ENCODE data around the gene ITGA2.
"Not testable (repeated sequence)": the region's sequence is repeated elsewhere in the genome, so short reads cannot be mapped to it uniquely, and the experiment has no call there.

ITGA2 gene

DNA sequence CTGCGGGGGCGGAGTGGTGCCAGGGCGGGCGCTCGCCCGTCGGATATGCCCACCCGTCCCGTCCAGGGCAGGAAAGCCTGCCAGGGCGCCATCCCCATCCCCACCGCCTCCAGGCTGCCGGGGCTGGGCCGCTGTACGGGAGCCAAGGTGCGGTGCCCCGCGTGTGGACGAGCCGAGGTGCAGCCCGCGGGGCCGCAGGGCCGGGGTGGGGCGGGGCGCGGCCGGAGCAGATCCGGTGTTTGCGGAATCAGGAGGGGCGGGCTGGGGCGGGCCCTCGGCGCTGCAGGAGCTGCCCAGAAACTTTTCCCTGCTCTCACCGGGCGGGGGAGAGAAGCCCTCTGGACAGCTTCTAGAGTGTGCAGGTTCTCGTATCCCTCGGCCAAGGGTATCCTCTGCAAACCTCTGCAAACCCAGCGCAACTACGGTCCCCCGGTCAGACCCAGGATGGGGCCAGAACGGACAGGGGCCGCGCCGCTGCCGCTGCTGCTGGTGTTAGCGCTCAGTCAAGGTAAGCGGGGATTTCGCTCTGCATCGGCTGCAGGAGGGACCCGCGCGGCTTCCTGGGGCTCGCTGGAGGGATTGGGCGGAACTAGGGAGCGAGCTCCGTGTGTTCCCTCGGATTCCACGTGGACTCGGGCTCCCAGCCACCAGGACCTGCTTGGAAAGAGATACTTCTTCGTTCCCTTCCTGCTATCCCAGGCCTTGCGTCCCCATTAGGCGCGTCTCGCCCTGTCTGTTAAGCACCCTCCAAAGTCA, at the start of gene ITGA2:
Gene ITGA2, plus strand, starts transcription at position 328 of the 756 bp plus-strand sequence. Its CDS starts 117 bp downstream, at position 445.
- DNase-seq (ENCODE audit: low read depth in 2 of 2), result peak; percentile 8 to 23

GRCh38 chr5:52943285-52943684, 45.9 kb upstream of the ITGA2 start:
- DNase-seq (ENCODE audit: low read depth in 2 of 2), result no peak

DNA sequence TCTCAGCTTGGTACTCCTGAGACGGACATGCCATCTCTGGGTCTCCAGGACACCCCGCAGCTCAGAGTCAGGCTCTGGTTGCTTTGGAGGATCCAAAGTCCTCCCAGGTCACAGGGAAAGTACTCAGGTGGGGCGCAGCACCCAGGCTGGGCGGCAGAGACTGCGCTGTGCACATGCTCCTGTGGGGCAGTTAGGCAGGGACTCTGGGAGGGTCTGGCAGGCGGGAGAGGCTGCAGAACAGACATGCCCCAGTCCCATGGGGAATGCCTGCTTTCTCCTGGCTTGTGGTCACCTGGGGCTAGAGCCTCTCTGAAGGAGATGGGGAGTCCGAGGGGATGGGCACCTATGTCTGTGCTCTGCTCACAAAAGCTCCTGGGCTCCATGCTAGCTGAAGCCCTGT, 45.3 kb upstream of the ITGA2 start:
- no peak for DNase-seq (ENCODE audit: low read depth in 2 of 2)

GRCh38 chr5:52945040-52945439, 44.1 kb upstream of the ITGA2 start:
- no peak for DNase-seq (ENCODE audit: low read depth in 2 of 2)

DNA sequence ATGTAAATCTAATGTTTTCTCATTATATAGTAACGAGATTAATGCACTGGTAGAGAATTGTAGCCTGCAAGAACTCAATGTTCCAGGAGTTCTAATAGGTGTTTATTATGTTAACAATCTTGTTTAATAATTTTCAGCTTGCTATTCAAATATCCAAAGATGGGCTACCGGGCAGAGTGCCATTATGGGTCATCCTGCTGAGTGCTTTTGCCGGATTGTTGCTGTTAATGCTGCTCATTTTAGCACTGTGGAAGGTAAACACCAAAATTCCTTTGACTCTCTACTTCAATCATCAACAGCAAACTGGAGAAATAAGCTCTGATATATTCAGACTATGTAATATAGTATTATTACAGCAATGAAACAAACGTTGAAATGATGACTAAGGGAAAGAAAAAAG, 41.9 kb upstream of the ITGA2 start:
- no peak for DNase-seq (ENCODE audit: low read depth in 2 of 2)

- DNase-seq (ENCODE audit: low read depth in 2 of 2), result no peak
Measured at GRCh38 chr5:52947851-52948250, 41.3 kb upstream of the ITGA2 start.

- peak; percentile 4 to 33 for DNase-seq (ENCODE audit: low read depth in 2 of 2)
Measured at GRCh38 chr5:52948418-52949076, 40.6 kb upstream of the ITGA2 start.

DNA sequence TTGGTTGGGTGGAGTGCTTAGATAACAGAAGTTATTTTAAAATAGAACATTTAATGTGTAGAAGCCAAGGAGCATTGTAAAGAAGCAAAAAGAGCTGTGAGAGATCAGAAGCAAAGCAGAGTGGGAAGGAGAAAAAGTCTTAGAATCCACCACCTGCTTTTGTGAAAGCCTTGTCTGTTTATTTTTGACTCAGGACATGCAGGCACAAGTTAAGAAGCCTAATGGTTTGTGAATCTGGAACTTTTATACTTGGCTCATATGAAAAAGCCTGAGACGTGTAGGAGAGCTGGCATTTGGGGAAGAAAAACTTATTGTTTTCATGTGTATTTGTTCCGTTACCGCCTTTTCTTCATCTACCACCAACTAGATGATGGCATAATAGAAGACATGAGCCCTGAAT, 38.5 kb upstream of the ITGA2 start:
- DNase-seq (ENCODE audit: low read depth in 2 of 2), result no peak

GRCh38 chr5:52952483-52952882, 36.7 kb upstream of the ITGA2 start:
- no peak for DNase-seq (ENCODE audit: low read depth in 2 of 2)

DNA sequence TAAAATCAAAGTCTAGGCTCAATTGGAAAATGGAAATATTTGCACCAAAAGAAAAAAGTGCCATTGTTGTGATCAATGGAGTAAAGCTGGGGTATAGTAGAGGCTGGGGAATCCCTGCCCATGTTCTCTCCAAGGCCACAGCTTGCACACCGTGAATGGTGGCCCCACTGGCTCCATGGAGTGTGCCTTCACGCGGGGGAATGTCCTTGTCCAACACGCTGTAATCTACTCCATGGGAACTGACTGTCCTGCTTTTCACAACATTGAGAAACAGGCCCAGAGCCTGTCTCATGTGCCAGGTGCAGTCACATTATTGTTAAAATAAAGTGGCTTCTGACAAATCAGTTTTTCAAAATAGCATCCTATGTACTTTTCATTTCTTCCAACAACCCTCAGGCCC, 33.1 kb upstream of the ITGA2 start:
- no peak for DNase-seq (ENCODE audit: low read depth in 2 of 2)

- no peak for DNase-seq (ENCODE audit: low read depth in 2 of 2)
Measured at GRCh38 chr5:52956915-52957747, 32.0 kb upstream of the ITGA2 start.

GRCh38 chr5:52961274-52961681, 27.9 kb upstream of the ITGA2 start:
- DNase-seq (ENCODE audit: low read depth in 2 of 2), result no peak

- DNase-seq (ENCODE audit: low read depth in 2 of 2), result no peak
Measured at GRCh38 chr5:52963636-52964035, 25.5 kb upstream of the ITGA2 start.

- no peak for DNase-seq (ENCODE audit: low read depth in 2 of 2)
Measured at GRCh38 chr5:52964138-52964537, 25.0 kb upstream of the ITGA2 start.

- DNase-seq (ENCODE audit: low read depth in 2 of 2), result not testable (repeated sequence)
Measured at GRCh38 chr5:52976157-52976556, 13.0 kb upstream of the ITGA2 start.

DNA sequence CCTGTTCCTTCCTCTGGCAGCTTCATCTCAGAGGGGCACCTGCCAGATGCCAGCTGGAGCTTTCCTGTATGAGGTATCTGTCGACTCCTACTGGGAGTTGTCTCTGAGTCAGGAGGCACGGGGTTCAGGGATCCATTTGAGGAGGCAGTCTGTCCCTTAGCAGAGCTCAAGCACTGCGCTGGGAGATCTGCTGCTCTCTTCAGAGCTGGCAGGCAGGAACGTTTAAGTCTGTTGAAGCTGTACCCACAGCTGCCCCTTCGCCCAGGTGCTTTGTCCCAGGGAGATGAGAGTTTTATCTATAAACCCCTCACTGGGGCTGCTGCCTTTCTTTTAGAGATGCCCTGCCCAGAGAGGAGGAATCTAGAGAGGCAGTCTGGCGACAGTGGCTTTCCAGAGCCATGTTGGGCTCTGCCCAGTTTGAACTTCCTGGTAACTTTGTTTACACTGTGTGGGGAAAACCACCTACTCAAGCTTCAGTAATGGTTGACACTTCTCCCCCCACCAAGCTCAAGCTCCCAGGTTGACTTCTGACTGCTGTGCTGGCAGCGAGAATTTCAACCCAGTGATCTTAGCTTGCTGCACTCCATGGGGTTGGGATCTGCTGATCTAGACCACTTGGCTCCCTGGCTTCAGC, 11.8 kb upstream of the ITGA2 start:
- no peak for DNase-seq (ENCODE audit: low read depth in 2 of 2)

GRCh38 chr5:52981507-52981906, 7.6 kb upstream of the ITGA2 start:
- DNase-seq (ENCODE audit: low read depth in 2 of 2), result no peak

DNA sequence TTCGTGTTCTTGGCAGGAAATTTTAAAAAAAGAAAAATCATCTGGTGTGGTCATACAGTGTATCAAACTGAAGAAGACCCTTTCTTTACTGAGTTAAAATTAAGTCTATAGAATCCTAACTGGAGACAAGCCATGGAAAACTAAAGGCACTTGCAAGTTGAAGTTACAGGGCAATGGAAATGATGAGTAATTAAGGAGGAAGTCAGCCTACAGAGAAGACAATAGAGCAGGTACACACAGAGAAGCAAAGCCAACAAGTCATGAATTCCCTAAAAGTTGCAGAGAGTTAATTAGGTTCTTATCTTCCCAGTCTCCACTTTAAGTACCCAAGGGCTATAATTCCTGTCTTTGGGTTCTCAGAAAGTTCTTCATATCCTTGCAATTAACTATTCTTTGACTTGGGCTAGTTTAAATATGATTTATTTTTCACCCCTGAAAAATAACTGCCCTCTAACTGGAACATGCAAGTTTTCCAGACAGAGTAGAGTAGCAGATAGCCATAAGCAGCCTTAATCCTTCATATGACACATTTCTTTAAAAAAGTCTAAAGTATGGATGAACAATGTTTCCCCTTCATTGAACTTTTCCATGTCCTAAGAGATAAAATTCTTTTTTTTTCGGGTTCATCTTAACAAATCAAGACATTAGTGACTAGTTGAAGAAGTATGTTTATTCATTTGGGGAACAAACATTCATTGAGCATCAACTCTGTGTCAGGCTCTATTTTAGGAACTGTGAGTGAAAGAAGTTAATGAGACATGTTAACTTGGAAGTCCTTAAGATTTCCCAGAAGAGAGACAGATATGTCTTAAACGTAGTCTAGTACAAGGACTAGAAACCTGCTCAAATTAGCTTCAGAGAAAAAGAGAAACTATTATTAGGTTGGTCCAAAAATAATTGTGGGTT, 5.2 kb upstream of the ITGA2 start:
- no peak for DNase-seq (ENCODE audit: low read depth in 2 of 2)

GRCh38 chr5:52985306-52985705, 3.8 kb upstream of the ITGA2 start:
- DNase-seq (ENCODE audit: low read depth in 2 of 2), result no peak

DNA sequence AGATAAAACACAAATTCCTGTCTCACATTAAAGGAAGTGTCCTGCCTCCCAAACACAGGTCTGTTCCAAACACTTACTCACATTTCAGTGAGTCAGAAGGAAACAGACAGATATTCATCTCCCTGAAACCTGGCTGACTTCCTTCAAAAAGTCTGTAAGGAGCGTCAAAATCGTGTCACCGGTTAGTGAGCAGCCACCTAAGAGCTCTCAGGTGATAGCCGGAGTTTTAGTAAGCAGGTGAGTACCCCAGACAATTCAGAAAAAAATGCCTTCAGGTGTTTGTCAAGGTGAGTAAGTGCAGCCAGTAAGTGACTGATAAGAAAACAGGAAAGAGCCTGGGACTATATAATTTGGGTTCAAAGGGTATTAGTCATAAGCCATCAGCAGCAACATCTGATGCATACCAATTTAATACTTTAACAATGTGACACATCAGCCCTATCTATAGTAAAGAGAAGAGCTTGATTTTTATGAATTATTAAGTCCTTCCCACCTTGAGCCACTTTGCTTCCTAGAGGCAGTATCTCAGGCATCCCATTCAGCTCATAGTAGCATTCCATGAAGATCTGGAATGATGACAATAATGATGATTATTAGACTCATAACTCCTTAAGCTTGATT, 1.3 kb upstream of the ITGA2 start:
- no peak for DNase-seq (ENCODE audit: low read depth in 2 of 2)

Data from stimulated activated CD8-positive, alpha-beta memory T cell treated with anti-CD3 and anti-CD28 coated beads, Interleukin-2, amount 100 ng/mL, for 48 hours (primary cell).